Neural progenitor cell (in vitro differentiated cells): Measurements from ENCODE around the gene NPIPA2. TPM values are rescaled to one million over a fixed set of nuclear protein-coding genes. Genes with fewer than 3 reads are reported as not detected.
"Not testable (repeated sequence)": the region's sequence is repeated elsewhere in the genome, so short reads cannot be mapped to it uniquely, and the experiment has no call there.

Experiments
- DNase-seq: peaks from one replicate; pipeline ENCODE4 v3.0.0-alpha.2; 2016; ENCODE audit warnings: low spot score
- H2AFZ ChIP-seq: fragments of 200-600 bp; sonication (generic); replicated peaks from 2 replicates; pipeline ENCODE4 v1.6.1; 2016; ENCODE audit warnings: antibody characterized with exemption
- H3F3A ChIP-seq: fragments of 200-600 bp; sonication (generic); 2 replicates; pipeline ENCODE4 v1.6.1; 2016; ENCODE audit warnings: antibody characterized with exemption, low read depth
- H3K27ac ChIP-seq: fragments of 200-600 bp; sonication (generic); 2 replicates; pipeline ENCODE4 v1.5.1; 2016; ENCODE audit warnings: mild to moderate bottlenecking
- H3K27me3 ChIP-seq: fragments of 200-600 bp; sonication (generic); 2 replicates; pipeline ENCODE4 v1.6.1; 2016; ENCODE audit warnings: mild to moderate bottlenecking, moderate library complexity
- H3K36me3 ChIP-seq: fragments of 200-600 bp; sonication (generic); 2 replicates; pipeline ENCODE4 v1.5.1; 2016
- H3K4me1 ChIP-seq: fragments of 200-600 bp; sonication (generic); 2 replicates; pipeline ENCODE4 v1.6.1; 2016; ENCODE audit warnings: mixed run types
- H3K4me2 ChIP-seq: fragments of 200-600 bp; sonication (generic); 2 replicates; pipeline ENCODE4 v1.6.1; 2016
- H3K4me3 ChIP-seq: fragments of 200-600 bp; sonication (generic); 2 replicates; pipeline ENCODE4 v1.5.1; 2016
- H3K79me2 ChIP-seq: fragments of 200-600 bp; sonication (generic); 2 replicates; pipeline ENCODE4 v1.6.1; 2016; ENCODE audit warnings: low read depth
- H3K9ac ChIP-seq: fragments of 200-600 bp; sonication (generic); 2 replicates; pipeline ENCODE4 v1.6.1; 2016
- H3K9me3 ChIP-seq: fragments of 200-600 bp; sonication (generic); 2 replicates; pipeline ENCODE4 v1.5.1; 2016; ENCODE audit warnings: low read depth
- H4K20me1 ChIP-seq: fragments of 200-600 bp; sonication (generic); 2 replicates; pipeline ENCODE4 v1.6.1; 2016; ENCODE audit warnings: low read depth
- H3K27ac Mint-ChIP-seq: 3 replicates; pipeline ENCODE4 v1.8.0; 2021; ENCODE audit warnings: mixed read lengths
- H3K27me3 Mint-ChIP-seq: 2 replicates; pipeline ENCODE4 v1.8.0; 2022; ENCODE audit warnings: low read depth, mild to moderate bottlenecking, inconsistent platforms, moderate library complexity, mixed read lengths; ENCODE audit not compliant: insufficient read depth
- H3K36me3 Mint-ChIP-seq: 3 replicates; pipeline ENCODE4 v1.8.0; 2021; ENCODE audit warnings: mixed read lengths
- H3K4me1 Mint-ChIP-seq: 3 replicates; pipeline ENCODE4 v1.8.0; 2021; ENCODE audit warnings: mixed read lengths
- H3K4me3 Mint-ChIP-seq: 3 replicates; pipeline ENCODE4 v1.8.0; 2021; ENCODE audit warnings: mild to moderate bottlenecking, moderate library complexity, mixed read lengths
- H3K9me3 Mint-ChIP-seq: 3 replicates; pipeline ENCODE4 v1.8.0; 2020; ENCODE audit warnings: mixed read lengths
- total RNA-seq: library from RNA; depleted of rRNA; stranded (reverse); fragments of >200 nt; gene quantifications from 2 replicates; pipeline ENCODE4 v1.2.3, GENCODE V29; 2015; ENCODE audit warnings: low replicate concordance

Gene NPIPA2
- 2.5 and 2.7 TPM in 2 replicates for total RNA-seq

GRCh38 chr16:14742273-14743128 is at the start of gene NPIPA2:
Gene NPIPA2 (plus strand): TSS chr16:14742533. CDS start chr16:14748066, 5,533 bp downstream.
- not testable (repeated sequence) for H3K27me3 Mint-ChIP-seq, H3K79me2 ChIP-seq, H3K36me3 Mint-ChIP-seq, H3K36me3 ChIP-seq, H3K4me3 Mint-ChIP-seq, H4K20me1 ChIP-seq, H3K9me3 Mint-ChIP-seq, H3F3A ChIP-seq, H3K4me2 ChIP-seq, DNase-seq, H2AFZ ChIP-seq, H3K4me3 ChIP-seq, H3K27me3 ChIP-seq, H3K27ac ChIP-seq, H3K9ac ChIP-seq, H3K9me3 ChIP-seq, H3K4me1 ChIP-seq, H3K4me1 Mint-ChIP-seq, H3K27ac Mint-ChIP-seq

- not testable (repeated sequence) for H3K36me3 ChIP-seq, H3K9me3 Mint-ChIP-seq, H3K4me1 Mint-ChIP-seq, H2AFZ ChIP-seq, H3F3A ChIP-seq, H3K4me2 ChIP-seq, H3K4me3 ChIP-seq, H3K36me3 Mint-ChIP-seq, H3K27ac Mint-ChIP-seq, H3K9ac ChIP-seq, H3K9me3 ChIP-seq, H3K27me3 ChIP-seq, DNase-seq, H3K27me3 Mint-ChIP-seq, H4K20me1 ChIP-seq, H3K4me1 ChIP-seq, H3K27ac ChIP-seq, H3K4me3 Mint-ChIP-seq, H3K79me2 ChIP-seq
Measured at GRCh38 chr16:14694129-14694528, 48.2 kb upstream of the NPIPA2 start, which contains the start of gene PLA2G10. Gene PLA2G10 (minus strand): TSS chr16:14694308. CDS start chr16:14694229, 79 bp downstream.

GRCh38 chr16:14701859-14702258 is 40.5 kb upstream of the NPIPA2 start:
- not testable (repeated sequence) for H3K4me1 Mint-ChIP-seq, H3K27me3 Mint-ChIP-seq, H3K27ac Mint-ChIP-seq, H3K9me3 Mint-ChIP-seq, H3K79me2 ChIP-seq, H3K27ac ChIP-seq, H3K9me3 ChIP-seq, H3K4me1 ChIP-seq, H3K27me3 ChIP-seq, H4K20me1 ChIP-seq, H3K36me3 ChIP-seq, H3F3A ChIP-seq, H3K36me3 Mint-ChIP-seq, H2AFZ ChIP-seq, H3K9ac ChIP-seq, H3K4me3 ChIP-seq, H3K4me3 Mint-ChIP-seq, DNase-seq, H3K4me2 ChIP-seq

GRCh38 chr16:14702672-14703071 is 39.7 kb upstream of the NPIPA2 start:
- H3K9me3 ChIP-seq, H3K4me3 Mint-ChIP-seq, H3K4me3 ChIP-seq, H3K36me3 ChIP-seq, H2AFZ ChIP-seq, H3K4me1 ChIP-seq, H4K20me1 ChIP-seq, H3K27ac ChIP-seq, H3K27me3 Mint-ChIP-seq, H3K9me3 Mint-ChIP-seq, H3K4me2 ChIP-seq, H3K27me3 ChIP-seq, H3F3A ChIP-seq, H3K36me3 Mint-ChIP-seq, DNase-seq, H3K9ac ChIP-seq, H3K27ac Mint-ChIP-seq, H3K4me1 Mint-ChIP-seq, H3K79me2 ChIP-seq: not testable (repeated sequence)

- not testable (repeated sequence) for H3K36me3 Mint-ChIP-seq, H3K27me3 Mint-ChIP-seq, H3K4me2 ChIP-seq
Measured at GRCh38 chr16:14703156-14704011, 38.9 kb upstream of the NPIPA2 start, which contains the start of gene NPIPA3. Gene NPIPA3 (plus strand): TSS chr16:14703411. CDS start chr16:14708944, 5,533 bp downstream.

GRCh38 chr16:14733233-14733632 is 9.1 kb upstream of the NPIPA2 start:
- not testable (repeated sequence) for H3K9ac ChIP-seq, H3K4me3 ChIP-seq, H2AFZ ChIP-seq, H3K36me3 ChIP-seq, H3K27ac ChIP-seq, H3K9me3 Mint-ChIP-seq, H3K27me3 ChIP-seq, H3K4me3 Mint-ChIP-seq, H4K20me1 ChIP-seq, H3K36me3 Mint-ChIP-seq, H3K4me1 Mint-ChIP-seq, H3K9me3 ChIP-seq, H3K79me2 ChIP-seq, H3K4me1 ChIP-seq, H3F3A ChIP-seq, H3K27me3 Mint-ChIP-seq, H3K4me2 ChIP-seq, DNase-seq, H3K27ac Mint-ChIP-seq

More at GRCh38 chr16:14703156-14704011, 38.9 kb upstream of the NPIPA2 start, which contains the start of gene NPIPA3:
- not testable (repeated sequence) for H3K36me3 ChIP-seq, H2AFZ ChIP-seq, H3K27ac Mint-ChIP-seq, H3F3A ChIP-seq, H3K4me1 Mint-ChIP-seq, H3K4me3 ChIP-seq, H4K20me1 ChIP-seq, H3K27ac ChIP-seq, H3K27me3 ChIP-seq, H3K9me3 ChIP-seq, H3K4me1 ChIP-seq, H3K9me3 Mint-ChIP-seq, H3K9ac ChIP-seq, H3K4me3 Mint-ChIP-seq, DNase-seq, H3K79me2 ChIP-seq

- not testable (repeated sequence) for H3K27me3 Mint-ChIP-seq
Measured at GRCh38 chr16:14740832-14741385, 1.4 kb upstream of the NPIPA2 start.

More at GRCh38 chr16:14740832-14741385, 1.4 kb upstream of the NPIPA2 start:
- H3K4me3 ChIP-seq, H3K9ac ChIP-seq, H3K4me1 Mint-ChIP-seq, H3K27ac Mint-ChIP-seq, H3K4me2 ChIP-seq, H3K36me3 ChIP-seq, H3K4me1 ChIP-seq, H3F3A ChIP-seq, H3K36me3 Mint-ChIP-seq, H3K9me3 ChIP-seq, H2AFZ ChIP-seq, H3K4me3 Mint-ChIP-seq, H3K27me3 ChIP-seq, H4K20me1 ChIP-seq, H3K27ac ChIP-seq, H3K79me2 ChIP-seq, H3K9me3 Mint-ChIP-seq, DNase-seq: not testable (repeated sequence)
